A172 (cell line): Measurements from ENCODE around the gene TTLL11. TPM values are rescaled to one million over a fixed set of nuclear protein-coding genes. Genes with fewer than 3 reads are reported as not detected.
"Not testable (repeated sequence)": the region's sequence is repeated elsewhere in the genome, so short reads cannot be mapped to it uniquely, and the experiment has no call there.

Experiments used
- DNase-seq: peaks from one replicate; pipeline ENCODE4 v3.0.0-alpha.2; 2015; ENCODE audit warnings: low spot score
- total RNA-seq: library from RNA; depleted of rRNA; stranded (reverse); fragments of >200 nt; shearing (Covaris generic); gene quantifications from 2 replicates; pipeline ENCODE4 v1.2.3, GENCODE V29; 2014

Gene TTLL11
- total RNA-seq, 1 experiment from 2014 or later: 3.6 TPM

DNA sequence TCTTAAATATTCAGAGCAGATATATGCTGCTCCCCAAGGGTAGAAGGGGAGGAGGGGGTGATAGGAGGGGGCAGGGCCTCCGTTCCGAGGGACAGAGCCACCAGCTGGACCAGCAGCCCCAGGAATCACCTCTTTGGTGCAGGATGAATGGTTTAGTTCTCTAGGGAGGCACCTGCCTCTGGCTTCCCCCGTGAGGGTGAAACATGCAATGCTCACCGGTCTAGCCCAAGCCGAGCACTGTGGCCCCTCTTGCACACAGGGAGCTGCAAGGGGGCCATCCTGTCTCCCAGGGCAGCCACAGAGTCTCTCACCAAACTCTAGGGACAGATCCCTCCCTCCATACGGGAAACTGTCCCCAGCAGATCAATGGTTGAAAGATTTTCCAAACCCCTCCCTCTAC, 278.0 kb downstream of the TTLL11 start:
- DNase-seq: no peak

- no peak for DNase-seq
Observed at GRCh38 chr9:121814594-121814993, 278.5 kb downstream of the TTLL11 start.

- DNase-seq: no peak
Observed at GRCh38 chr9:121813519-121814210, 279.4 kb downstream of the TTLL11 start.

- no peak for DNase-seq
Observed at GRCh38 chr9:121812159-121812735, 280.9 kb downstream of the TTLL11 start.

DNA sequence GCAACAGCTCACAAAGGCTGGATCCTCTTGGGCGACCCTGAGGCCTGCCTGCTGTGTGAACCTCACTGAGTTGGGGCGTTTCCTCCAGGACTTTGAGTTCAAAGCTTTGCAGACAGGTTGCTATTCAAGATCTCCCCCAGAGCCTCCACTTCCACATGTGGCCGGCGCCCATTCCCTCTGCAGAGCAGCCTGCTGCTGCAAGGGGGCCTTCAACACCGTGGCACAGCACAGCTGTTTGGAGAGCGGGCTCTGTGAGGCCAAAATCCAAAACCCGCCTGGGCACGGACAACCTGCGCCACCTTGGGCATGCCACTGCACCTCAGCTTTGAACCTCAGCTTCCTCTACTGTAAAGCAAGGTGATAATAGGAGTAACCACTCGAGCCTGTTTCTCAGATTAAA, 281.4 kb downstream of the TTLL11 start:
- no peak for DNase-seq

- no peak for DNase-seq
Observed at GRCh38 chr9:121811140-121811539, 282.0 kb downstream of the TTLL11 start.

GRCh38 chr9:121810489-121810888, 282.6 kb downstream of the TTLL11 start:
- no peak for DNase-seq

- no peak for DNase-seq
Observed at GRCh38 chr9:121809356-121810050, 283.6 kb downstream of the TTLL11 start.

DNA sequence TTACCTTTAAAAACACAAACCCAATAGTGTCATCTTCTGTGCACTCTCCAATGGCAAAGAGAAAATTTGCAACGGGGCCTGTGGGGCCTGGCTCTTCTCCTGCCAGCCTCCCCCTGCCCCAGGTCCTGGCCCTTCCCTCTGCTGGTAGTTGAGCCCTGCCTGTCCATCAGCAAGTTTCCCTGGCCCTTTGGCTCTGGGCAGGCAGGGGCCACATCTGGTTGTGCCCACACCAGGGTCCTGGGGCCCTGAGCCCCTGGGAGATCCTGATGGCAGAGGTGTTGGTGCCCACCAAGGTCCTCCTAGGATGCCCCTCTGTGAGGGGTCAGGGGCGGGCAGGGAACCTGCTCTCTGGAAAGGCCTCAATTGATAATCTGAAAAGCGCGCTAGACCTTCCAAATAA, 284.3 kb downstream of the TTLL11 start:
- DNase-seq: no peak

GRCh38 chr9:121807823-121808278, 285.3 kb downstream of the TTLL11 start:
- DNase-seq: no peak

GRCh38 chr9:121807069-121807822, 285.9 kb downstream of the TTLL11 start:
- DNase-seq: no peak

GRCh38 chr9:121802753-121803152, 290.4 kb downstream of the TTLL11 start:
- no peak for DNase-seq

- DNase-seq: no peak
Observed at GRCh38 chr9:121801579-121801978, 291.5 kb downstream of the TTLL11 start.

- no peak for DNase-seq
Observed at GRCh38 chr9:121800376-121800775, 292.7 kb downstream of the TTLL11 start.

GRCh38 chr9:121798941-121799340, 294.2 kb downstream of the TTLL11 start:
- DNase-seq: no peak

DNA sequence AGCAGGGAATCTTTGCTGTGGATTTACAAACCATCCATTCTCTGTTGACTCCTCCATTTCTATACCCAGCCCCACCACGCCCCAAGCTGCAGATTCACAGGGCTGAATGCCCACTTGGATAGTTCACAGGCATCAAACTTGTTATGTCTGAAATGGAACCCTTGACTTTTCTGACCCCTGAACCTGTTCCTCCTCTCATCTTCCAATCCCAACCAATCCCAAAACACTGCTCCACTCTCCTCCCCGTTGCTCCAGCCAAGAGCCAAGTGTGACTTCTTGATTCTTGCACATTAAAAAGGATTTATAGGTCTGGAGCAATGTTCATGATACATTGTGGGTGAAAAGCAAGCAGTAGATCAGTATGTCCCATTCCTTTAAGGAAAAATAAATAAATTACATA, 296.0 kb downstream of the TTLL11 start:
- DNase-seq: no peak

GRCh38 chr9:121794334-121794733, 298.8 kb downstream of the TTLL11 start:
- not testable (repeated sequence) for DNase-seq

- DNase-seq: not testable (repeated sequence)
Observed at GRCh38 chr9:121792476-121792875, 300.6 kb downstream of the TTLL11 start.

GRCh38 chr9:121790841-121791240, 302.3 kb downstream of the TTLL11 start:
- DNase-seq: no peak

DNA sequence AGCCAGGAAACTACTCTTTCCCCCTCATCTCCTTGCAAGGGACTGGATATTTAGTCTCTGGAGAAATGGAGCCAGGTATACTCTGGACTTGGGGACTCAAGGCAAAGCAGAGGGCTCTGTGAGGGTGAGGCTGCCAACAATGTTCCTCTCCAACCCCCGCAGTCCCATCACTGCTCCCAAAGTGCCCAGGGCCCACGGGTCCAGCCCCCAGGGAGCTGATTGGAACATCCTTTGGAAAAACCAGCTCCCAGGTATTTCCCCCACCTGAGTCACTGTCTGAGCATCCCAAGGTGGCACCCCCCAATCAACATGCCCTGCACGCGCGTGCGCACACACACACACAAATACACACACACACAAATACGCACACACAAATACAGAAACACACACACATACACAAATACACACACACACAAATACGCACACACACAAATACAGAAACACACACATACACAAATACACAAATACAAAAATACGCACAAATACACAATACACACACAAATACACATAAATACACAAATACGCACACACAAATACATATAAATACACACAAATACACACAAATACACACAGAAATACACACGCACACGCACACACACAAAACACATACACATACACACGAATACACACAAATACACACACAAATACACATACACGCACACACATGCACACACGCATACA, 304.3 kb downstream of the TTLL11 start:
- no peak for DNase-seq

- DNase-seq: no peak
Observed at GRCh38 chr9:121786998-121787422, 306.1 kb downstream of the TTLL11 start.

GRCh38 chr9:121786543-121786948, 306.6 kb downstream of the TTLL11 start:
- no peak for DNase-seq
